Adrenal gland (tissue), 5 donors: ENCODE data around the gene IMMP1L.

Experiments
- CTCF ChIP-seq, 6 experiments: fragments of 450-650 bp in 4 of 6; fragments of 200-600 bp in 2 of 6; sonication (generic) in 1 of 6; IDR thresholded peaks; 1 replicate in 5 of 6; 2 replicates in 1 of 6; pipeline versions ENCODE4 v1.5.1 to v1.8.0; 2016 to 2021; ENCODE audit warnings: antibody characterized with exemption in 6 of 6, mild to moderate bottlenecking in 2 of 6, moderate library complexity in 1 of 6
- POLR2A ChIP-seq, 2 donors: fragments of 450-650 bp; IDR thresholded peaks; one replicate each; pipeline ENCODE4 v1.6.1; 2017; ENCODE audit warnings: antibody characterized with exemption in 2 of 2, mild to moderate bottlenecking in 2 of 2, moderate library complexity in 1 of 2
- donor health status: DM: no; HTN: no; CAD: no.

DNA sequence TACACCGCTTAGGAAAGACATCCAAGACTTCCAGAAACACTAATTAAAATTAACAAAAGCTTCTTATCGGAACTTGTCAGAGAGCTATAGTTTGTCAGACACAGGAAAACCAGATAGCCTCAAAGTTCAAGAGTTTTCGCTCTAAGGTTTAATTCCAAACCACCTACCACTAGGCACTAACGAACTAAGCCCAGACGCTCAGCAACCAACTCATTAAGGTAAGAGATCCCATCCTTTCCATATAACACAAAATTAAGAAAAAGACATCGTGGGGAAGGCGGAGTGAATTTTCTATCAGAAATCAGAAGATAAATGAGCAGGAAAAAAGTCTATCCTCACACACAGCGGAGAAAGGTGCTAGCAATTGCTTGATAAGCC is 382 bp downstream of the IMMP1L start:
- TF ChIP-seq CTCF (IDR thresholded peaks at IDR 0.05) (no peak), POLR2A (IDR thresholded peaks at IDR 0.05) (no peak)
